Fibroblast of skin of abdomen (primary cell): Measurements from ENCODE around the gene SLC28A1.
"Not testable (repeated sequence)": the region's sequence is repeated elsewhere in the genome, so short reads cannot be mapped to it uniquely, and the experiment has no call there.

ENCODE experiments used
- DNase-seq: peaks from one replicate; pipeline ENCODE4 v3.0.0-alpha.2; 2013

The SLC28A1 gene

GRCh38 chr15:84862214-84862975, 22.1 kb upstream of the SLC28A1 start:
- no peak for DNase-seq

- DNase-seq = peak; percentile 11
Observed at GRCh38 chr15:84863565-84864443, 20.7 kb upstream of the SLC28A1 start.

- DNase-seq = no peak
Observed at GRCh38 chr15:84864444-84864795, 20.0 kb upstream of the SLC28A1 start.

- no peak for DNase-seq
Observed at GRCh38 chr15:84865074-84865569, 19.3 kb upstream of the SLC28A1 start.

GRCh38 chr15:84868037-84868880, 16.2 kb upstream of the SLC28A1 start:
- no peak for DNase-seq

GRCh38 chr15:84869510-84869909, 15.0 kb upstream of the SLC28A1 start:
- DNase-seq = no peak

GRCh38 chr15:84871428-84871985, 13.0 kb upstream of the SLC28A1 start:
- no peak for DNase-seq

GRCh38 chr15:84872009-84872910, 12.2 kb upstream of the SLC28A1 start:
- DNase-seq = no peak

- DNase-seq = no peak
Observed at GRCh38 chr15:84873997-84874396, 10.5 kb upstream of the SLC28A1 start.

- DNase-seq = no peak
Observed at GRCh38 chr15:84874981-84875699, 9.3 kb upstream of the SLC28A1 start.

- DNase-seq = no peak
Observed at GRCh38 chr15:84876269-84876668, 8.2 kb upstream of the SLC28A1 start.

GRCh38 chr15:84877701-84878100, 6.8 kb upstream of the SLC28A1 start:
- DNase-seq = not testable (repeated sequence)

GRCh38 chr15:84878504-84878903, 6.0 kb upstream of the SLC28A1 start:
- peak; percentile 38 for DNase-seq

GRCh38 chr15:84879088-84879780, 5.2 kb upstream of the SLC28A1 start:
- DNase-seq = no peak

GRCh38 chr15:84880007-84880406, 4.5 kb upstream of the SLC28A1 start:
- DNase-seq = no peak

GRCh38 chr15:84880822-84881519, 3.5 kb upstream of the SLC28A1 start:
- no peak for DNase-seq

GRCh38 chr15:84881520-84881830, 3.0 kb upstream of the SLC28A1 start:
- no peak for DNase-seq

- no peak for DNase-seq
Observed at GRCh38 chr15:84883466-84883865, 996 bp upstream of the SLC28A1 start.

GRCh38 chr15:84885801-84886200, 1.3 kb downstream of the SLC28A1 start:
- DNase-seq = no peak
